GM12878 (cell line): ENCODE measurements around the gene NANOS2. TPM values are rescaled to one million over a fixed set of nuclear protein-coding genes. Genes with fewer than 3 reads are reported as not detected.

Experiments used
- ATAC-seq: fragments of 200-7000 bp; cut with Tn5 transposase; 3 replicates; pipeline ENCODE4 v1.9.1; 2020; ENCODE audit warnings: mild to moderate bottlenecking, moderate library complexity
- BruUV-seq: library from RNA; stranded (reverse); fragments of 400-500 nt; replicated peaks from 2 replicates; lab custom pipeline; 2021; lab: Mats Ljungman, UMichigan
- CTCF ChIA-PET: fragments of 300-600 bp; sonication (Branson Sonifier 250); formaldehyde crosslinking; extraction: SDS; loops from one replicate; lab custom pipeline; 2021; ENCODE audit warnings: inconsistent platforms; lab: Yijun Ruan, JAX
- POLR2A ChIA-PET: fragments of 350-600 bp; formaldehyde crosslinking; extraction: SDS; loops from one replicate; lab custom pipeline; 2021; ENCODE audit warnings: inconsistent platforms; lab: Charles Lee
- RAD21 ChIA-PET: fragments of 300-600 bp; sonication (Branson Sonifier 250); formaldehyde crosslinking; loops from one replicate; lab custom pipeline; 2023; ENCODE audit warnings: antibody characterized with exemption; ENCODE audit not compliant: unreplicated experiment; lab: Charles Lee
- SMC1A ChIA-PET: fragments of 300-600 bp; sonication (Branson Sonifier 250); formaldehyde crosslinking; loops from one replicate; lab custom pipeline; 2023; ENCODE audit not compliant: unreplicated experiment, uncharacterized antibody; lab: Charles Lee
- DNase-seq: peaks from one replicate; pipeline ENCODE4 v3.0.0-alpha.2; 2011; ENCODE audit warnings: low read depth, low spot score
- FAIRE-seq: peaks from 3 replicates; lab custom pipeline; 2011; peaks lifted over from hg19 to GRCh38; lab: Jason Lieb, UNC
- H2AFZ ChIP-seq: 2 replicates; pipeline ENCODE4 v1.6.0; 2011; ENCODE audit warnings: low read depth, low read length, control low read depth; ENCODE audit not compliant: control insufficient read depth
- H3K27ac ChIP-seq: 2 replicates; pipeline ENCODE4 v1.5.1; 2011; ENCODE audit warnings: control low read depth; ENCODE audit not compliant: control insufficient read depth, insufficient read depth
- H3K27me3 ChIP-seq, 2 experiments: replicated peaks in 1 of 2; 2 replicates each; pipeline versions ENCODE4 v1.6.0 to v1.6.1; 2011; ENCODE audit warnings: low read length in 1 of 2; ENCODE audit not compliant: control insufficient read depth in 2 of 2, insufficient read depth in 2 of 2
- H3K36me3 ChIP-seq, 2 experiments: 2 replicates each; pipeline ENCODE4 v1.5.1; 2011; ENCODE audit warnings: low read length in 1 of 2; ENCODE audit not compliant: control insufficient read depth in 2 of 2, insufficient read depth in 2 of 2
- H3K4me1 ChIP-seq: 2 replicates; pipeline ENCODE4 v1.6.1; 2011; ENCODE audit warnings: mild to moderate bottlenecking, low read length, moderate library complexity, mixed read lengths; ENCODE audit not compliant: control insufficient read depth, insufficient read depth
- H3K4me2 ChIP-seq: 2 replicates; pipeline ENCODE4 v1.6.0; 2011; ENCODE audit warnings: control low read depth; ENCODE audit not compliant: control insufficient read depth, insufficient read depth
- H3K4me3 ChIP-seq: fragments of 200-600 bp; sonication (generic); 2 replicates; pipeline ENCODE4 v1.5.1; 2016
- H3K79me2 ChIP-seq: 2 replicates; pipeline ENCODE4 v1.6.0; 2011; ENCODE audit warnings: low read length; ENCODE audit not compliant: control insufficient read depth, insufficient read depth
- H3K9ac ChIP-seq: 2 replicates; pipeline ENCODE4 v1.8.0; 2011; ENCODE audit warnings: low read length, control low read depth, mixed read lengths; ENCODE audit not compliant: control insufficient read depth, insufficient read depth
- H3K9me3 ChIP-seq: replicated peaks from 3 replicates; pipeline ENCODE4 v1.5.1; 2011; ENCODE audit warnings: mild to moderate bottlenecking, low read length; ENCODE audit not compliant: control insufficient read depth, insufficient read depth
- H4K20me1 ChIP-seq: 2 replicates; pipeline ENCODE4 v1.6.0; 2011; ENCODE audit not compliant: control insufficient read depth, insufficient read depth
- IRF3 ChIP-seq: fragments of 450-650 bp; IDR thresholded peaks from 2 replicates; pipeline ENCODE4 v1.6.1; 2014; ENCODE audit warnings: mild to moderate bottlenecking
- MAX ChIP-seq: IDR thresholded peaks from 2 replicates; pipeline ENCODE4 v1.6.1; 2012; ENCODE audit warnings: low read depth, low read length, improper control_type of control experiment
- RBBP5 ChIP-seq: fragments of 200-600 bp; sonication (generic); conservative IDR thresholded peaks from 2 replicates; pipeline ENCODE4 v1.6.1; 2016
- USF1 ChIP-seq: IDR thresholded peaks from 2 replicates; pipeline ENCODE4 v1.6.1; 2011; ENCODE audit warnings: borderline replicate concordance, low read depth, mild to moderate bottlenecking, moderate library complexity, mixed read lengths, low read length; ENCODE audit not compliant: insufficient read depth; ENCODE audit errors: extremely low read length
- ZNF687 ChIP-seq: fragments of 450-650 bp; IDR thresholded peaks from 2 replicates; pipeline ENCODE4 v1.6.1; 2017; ENCODE audit warnings: mild to moderate bottlenecking, moderate library complexity
- WGBS: methylation state at CpG from one replicate; pipeline ENCODE4 v1.1.6; 2016; ENCODE audit warnings: low lambda C conversion rate; ENCODE audit not compliant: insufficient replicate concordance, insufficient coverage; ENCODE audit errors: missing lambda C conversion rate; 5-methylcytosine and 5-hydroxymethylcytosine counted together
- in situ Hi-C: fragments of 300-500 bp; cut with MboI; formaldehyde crosslinking; loops from 9 replicates; pipeline ENCODE4 v1.14.3; 2018; ENCODE audit warnings: mixed read lengths
- intact Hi-C: fragments of 100-400 bp; cut with micrococcal nuclease; formaldehyde crosslinking; loops from one replicate; pipeline ENCODE4 v1.14.2; 2022; ENCODE audit not compliant: unreplicated experiment
- polyA plus RNA-seq, 11 experiments: library from polyadenylated mRNA; depleted of rRNA in 4 of 11; unstranded in 6 of 11; stranded (reverse) in 5 of 11; fragments of >200 nt; fragmentation: Nextera tagmentation in 4 of 11; fragmentation: Illumina TruSeq in 1 of 11; extraction: Ambion mirVana in 4 of 11; extraction: Trizol in 1 of 11; gene quantifications; 1 replicate in 1 of 11; 2 replicates in 10 of 11; pipeline versions ENCODE4 v1.2.1 to v1.2.3, GENCODE V29; 2011 to 2016; ENCODE audit warnings: inconsistent platforms in 2 of 11, missing spikeins in 2 of 11, low read depth in 1 of 11
- total RNA-seq, 4 experiments: library from RNA; depleted of rRNA in 3 of 4; stranded (reverse); fragments of >200 nt in 3 of 4; fragmentation: Illumina TruSeq in 1 of 4; extraction: Trizol in 1 of 4; gene quantifications; 2 replicates each; pipeline versions ENCODE4 v1.2.1 to v1.2.3, GENCODE V29; 2013 to 2021

The NANOS2 gene
- total and polyA plus RNA-seq, 10 of the 15 experiments (the other 5 are each of a cell fraction or from before 2014, with no cell fraction given) = not detected

- no peak for TF ChIP-seq MAX
Observed at GRCh38 chr19:45911291-45911690, 3.3 kb downstream of the NANOS2 start (continued).

GRCh38 chr19:45908956-45909355 is 5.6 kb downstream of the NANOS2 start:
- no peak overlapping the region for H3K4me3 ChIP-seq
- no peak overlapping the region for H3K4me2 ChIP-seq
- H3K9me3 ChIP-seq = no peaks in the 10 kb centered on the region
- no peaks in the 10 kb centered on the region for H4K20me1 ChIP-seq
- FAIRE-seq (no peak), ATAC-seq (peak; percentile 51; the same call in 2 of the 3 replicates), DNase-seq (no peak)
- H2AFZ ChIP-seq = no peak overlapping the region
- SMC1A ChIA-PET = no interaction called here
- no peak overlapping the region for H3K9ac ChIP-seq
- H3K27me3 ChIP-seq = no peaks in the 10 kb centered on the region
- H3K79me2 ChIP-seq = no peaks in the 10 kb centered on the region
- RAD21 ChIA-PET = interaction anchor here (1.7 kb wide), 1 partner anchor 45 kb away, joined by 4 read pairs; the partner anchor contains the start of gene FOXA3
- 4% methylated on average over 5 of the region's 5 CpGs for WGBS
- BruUV-seq = no TSS peak
- CTCF ChIA-PET = no interaction called here
- in situ Hi-C loops = no loop called here
- no peaks in the 10 kb centered on the region for H3K4me1 ChIP-seq
- no peak overlapping the region for H3K27ac ChIP-seq
- TF ChIP-seq USF1 (no peak), RBBP5 (no peak), IRF3 (no peak), ZNF687 (no peak)
- intact Hi-C loops = no loop called here
- POLR2A ChIA-PET = interaction anchor here (0.6 kb wide), 1 partner anchor 45 kb away, joined by 3 read pairs; no protein-coding TSS in a partner anchor
- H3K36me3 ChIP-seq = no peaks in the 10 kb centered on the region
